ENCODE data around the gene RNF144B. TPM values are rescaled to one million over a fixed set of nuclear protein-coding genes. Genes with fewer than 3 reads are reported as not detected.

The RNF144B gene
- total RNA-seq, 4 donors from 2014 or later: 7.6 to 19.0 (median 12.5) TPM

DNA sequence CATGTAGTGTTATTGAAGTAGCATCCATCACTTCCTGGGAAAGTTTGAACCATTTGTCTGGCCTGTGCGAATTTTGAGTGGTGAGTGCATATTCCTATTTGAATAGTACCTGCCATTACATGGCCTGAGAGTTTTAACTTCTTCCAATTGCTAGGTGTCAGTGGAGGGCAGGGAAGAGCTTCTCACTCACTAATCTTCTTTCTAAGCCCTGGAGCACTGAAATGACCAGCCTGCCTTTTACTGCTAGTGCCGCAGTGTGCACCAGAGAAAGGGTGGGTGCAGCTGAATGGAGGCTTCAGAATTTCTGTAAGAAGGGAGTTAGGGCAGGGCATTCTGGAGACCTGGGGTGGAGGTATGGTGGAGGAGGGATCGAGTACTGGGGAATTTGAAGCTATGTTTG lies 45.5 kb downstream of the RNF144B start:
- TF ChIP-seq, protein P1, sequence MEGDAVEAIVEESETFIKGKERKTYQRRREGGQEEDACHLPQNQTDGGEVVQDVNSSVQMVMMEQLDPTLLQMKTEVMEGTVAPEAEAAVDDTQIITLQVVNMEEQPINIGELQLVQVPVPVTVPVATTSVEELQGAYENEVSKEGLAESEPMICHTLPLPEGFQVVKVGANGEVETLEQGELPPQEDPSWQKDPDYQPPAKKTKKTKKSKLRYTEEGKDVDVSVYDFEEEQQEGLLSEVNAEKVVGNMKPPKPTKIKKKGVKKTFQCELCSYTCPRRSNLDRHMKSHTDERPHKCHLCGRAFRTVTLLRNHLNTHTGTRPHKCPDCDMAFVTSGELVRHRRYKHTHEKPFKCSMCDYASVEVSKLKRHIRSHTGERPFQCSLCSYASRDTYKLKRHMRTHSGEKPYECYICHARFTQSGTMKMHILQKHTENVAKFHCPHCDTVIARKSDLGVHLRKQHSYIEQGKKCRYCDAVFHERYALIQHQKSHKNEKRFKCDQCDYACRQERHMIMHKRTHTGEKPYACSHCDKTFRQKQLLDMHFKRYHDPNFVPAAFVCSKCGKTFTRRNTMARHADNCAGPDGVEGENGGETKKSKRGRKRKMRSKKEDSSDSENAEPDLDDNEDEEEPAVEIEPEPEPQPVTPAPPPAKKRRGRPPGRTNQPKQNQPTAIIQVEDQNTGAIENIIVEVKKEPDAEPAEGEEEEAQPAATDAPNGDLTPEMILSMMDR (IDR thresholded peaks at IDR 0.05): no peak
- no peak for TF ChIP-seq POLR2A (IDR thresholded peaks at IDR 0.05)
- DNase-seq: no peak
- Histone ChIP-seq H3K9me3 (no peaks in the 10 kb centered on the region), H3K4me3 (no peak overlapping the region), H3K36me3 (peaks cover 0 to 15% (median 0%) of the 10 kb centered on the region in 3 donors), H3K27ac (no peak overlapping the region), H3K4me1 (peaks cover 0 to 21% (median 0%) of the 10 kb centered on the region in 3 donors), H3K27me3 (no peaks in the 10 kb centered on the region)
- WGBS, 2 donors: 89 to 92% methylated on average over 3 of the region's 3 CpGs
- intact Hi-C loops (cut with DNase I): no loop called here

DNA sequence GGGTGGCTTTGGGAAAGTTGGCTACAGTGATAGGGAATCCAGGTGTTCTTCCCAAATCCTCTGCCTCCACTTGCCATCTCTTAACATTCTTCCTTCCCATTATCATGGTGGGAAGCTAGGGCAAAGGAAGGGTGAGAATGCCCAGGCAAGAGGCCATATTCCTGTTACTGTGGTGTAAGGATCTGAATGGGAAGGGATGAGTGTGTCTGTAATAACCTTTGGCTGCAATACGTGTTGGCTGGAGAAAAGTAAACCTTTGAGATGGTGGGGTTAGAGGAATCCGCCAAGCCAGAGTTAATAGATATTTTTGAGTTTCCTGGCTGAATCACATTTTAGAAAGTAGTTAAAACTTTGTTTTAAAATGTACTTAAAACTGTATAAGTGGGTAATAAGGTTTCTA lies 45.9 kb downstream of the RNF144B start:
- no peaks in the 10 kb centered on the region for H3K27me3 ChIP-seq
- H3K27ac ChIP-seq: no peak overlapping the region
- no peaks in the 10 kb centered on the region for H3K9me3 ChIP-seq
- H3K4me1 ChIP-seq: peaks cover 0 to 20% (median 0%) of the 10 kb centered on the region in 3 donors
- TF ChIP-seq POLR2A (IDR thresholded peaks at IDR 0.05): no peak
- TF ChIP-seq, protein P1 (IDR thresholded peaks at IDR 0.05): no peak
- 89% methylated on average over 2 of the region's 2 CpGs for WGBS, 2 donors
- no peak for DNase-seq
- H3K36me3 ChIP-seq: peaks cover 0 to 11% (median 0%) of the 10 kb centered on the region in 3 donors
- H3K4me3 ChIP-seq: no peak overlapping the region
- intact Hi-C loops (cut with DNase I): no loop called here

DNA sequence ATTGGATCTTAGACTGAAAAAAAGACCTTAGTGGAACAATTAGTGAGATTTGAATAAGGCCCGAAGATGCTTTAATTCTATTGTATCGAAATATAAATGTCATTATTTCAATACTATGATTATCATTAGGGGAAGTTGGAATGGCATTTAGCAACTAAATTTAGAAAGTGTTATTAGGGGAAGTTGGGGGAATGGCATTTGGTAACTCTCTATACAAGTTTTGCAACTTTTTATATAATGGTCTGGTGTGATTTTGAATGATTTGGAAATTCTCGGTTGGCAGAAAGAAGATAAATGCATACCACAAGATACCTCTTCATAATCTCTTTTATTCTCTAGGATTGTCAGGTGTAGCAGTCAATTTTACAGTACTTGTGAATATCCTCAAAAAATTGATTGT lies 49.2 kb downstream of the RNF144B start:
- no peaks in the 10 kb centered on the region for H3K36me3 ChIP-seq
- no peaks in the 10 kb centered on the region for H3K9me3 ChIP-seq
- no peak for TF ChIP-seq POLR2A (IDR thresholded peaks at IDR 0.05)
- TF ChIP-seq, protein P1 (IDR thresholded peaks at IDR 0.05): no peak
- H3K27me3 ChIP-seq: no peaks in the 10 kb centered on the region
- no peak overlapping the region for H3K4me3 ChIP-seq
- DNase-seq: no peak
- H3K27ac ChIP-seq: no peak overlapping the region
- peaks cover 0 to 16% (median 0%) of the 10 kb centered on the region in 3 donors for H3K4me1 ChIP-seq
- WGBS, 2 donors: 71 to 79% methylated on average over 3 of the region's 3 CpGs
- intact Hi-C loops (cut with DNase I): no loop called here

DNA sequence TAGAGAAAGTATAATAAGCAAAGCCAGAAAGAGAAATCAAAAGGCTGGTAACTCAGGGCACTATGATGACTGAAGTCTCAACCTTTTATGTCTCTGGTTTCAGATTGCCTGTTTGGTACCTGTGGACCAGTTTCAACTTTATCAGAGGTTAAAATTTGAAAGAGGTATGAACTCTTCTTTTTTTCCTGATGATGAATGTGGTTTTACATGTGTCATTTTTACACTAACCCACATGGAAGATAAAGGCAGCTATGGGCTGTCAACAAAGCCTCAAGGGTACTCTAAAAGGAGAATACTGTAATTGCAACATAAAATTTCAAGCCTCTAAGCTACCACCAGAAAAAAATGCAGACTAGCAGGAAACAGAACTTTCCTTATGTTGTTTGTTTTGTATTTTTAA lies 52.4 kb downstream of the RNF144B start:
- DNase-seq: no peak
- Histone ChIP-seq H3K4me1 (peaks cover 0 to 4% (median 0%) of the 10 kb centered on the region in 3 donors), H3K27me3 (no peaks in the 10 kb centered on the region), H3K27ac (no peak overlapping the region), H3K4me3 (no peak overlapping the region), H3K9me3 (no peaks in the 10 kb centered on the region), H3K36me3 (peaks cover 0 to 4% (median 0%) of the 10 kb centered on the region in 3 donors)
- TF ChIP-seq POLR2A (IDR thresholded peaks at IDR 0.05): no peak
- TF ChIP-seq, protein P1 (IDR thresholded peaks at IDR 0.05): no peak
- intact Hi-C loops (cut with DNase I): no loop called here

DNA sequence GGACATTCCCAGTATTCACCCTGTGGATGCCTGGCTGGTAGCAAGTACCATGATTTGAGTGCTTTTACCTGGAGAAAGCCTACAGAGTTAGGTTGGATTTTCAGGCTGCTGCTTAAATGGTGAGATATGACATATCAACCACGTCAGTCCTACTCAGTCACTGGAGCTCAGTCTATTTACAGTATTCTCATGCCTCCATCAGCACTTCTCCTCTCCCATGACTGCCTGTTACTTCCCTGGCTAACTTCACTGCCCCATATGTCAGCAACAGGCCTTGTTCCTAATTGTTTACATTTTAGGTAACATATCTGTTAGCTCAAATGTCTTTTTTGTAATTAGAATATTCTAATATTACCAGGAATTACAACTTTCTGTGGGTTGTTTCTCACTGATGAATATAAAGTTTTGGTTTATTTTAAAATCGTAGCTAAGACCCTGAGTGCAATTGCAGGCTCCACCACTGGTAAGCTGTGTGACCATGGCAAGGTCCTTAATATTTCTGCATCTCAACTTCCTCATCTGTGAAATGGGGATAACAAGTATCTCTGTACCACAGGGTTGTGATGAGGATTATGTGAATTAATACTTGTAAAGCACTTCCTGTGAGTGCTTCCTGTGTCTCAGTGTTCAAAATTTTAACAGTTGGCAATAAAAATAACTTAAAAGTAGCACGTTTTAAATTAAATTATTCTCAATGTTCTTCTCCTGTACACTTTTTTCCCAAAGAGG lies 54.3 kb downstream of the RNF144B start:
- H3K9me3 ChIP-seq: no peaks in the 10 kb centered on the region
- WGBS, 2 donors: 66 to 80% methylated on average over 3 of the region's 3 CpGs
- no peaks in the 10 kb centered on the region for H3K4me1 ChIP-seq
- no peaks in the 10 kb centered on the region for H3K27me3 ChIP-seq
- H3K27ac ChIP-seq: no peak overlapping the region
- intact Hi-C loops (cut with DNase I): no loop called here
- DNase-seq: no peak
- no peak overlapping the region for H3K4me3 ChIP-seq
- H3K36me3 ChIP-seq: peaks cover 0 to 4% (median 0%) of the 10 kb centered on the region in 3 donors
- no peak for TF ChIP-seq POLR2A (IDR thresholded peaks at IDR 0.05)
- TF ChIP-seq, protein P1 (IDR thresholded peaks at IDR 0.05): no peak
